Osteocyte (in vitro differentiated cells): ENCODE data around the gene TTR. TPM values are rescaled to one million over a fixed set of nuclear protein-coding genes. Genes with fewer than 3 reads are reported as not detected.

Experiments
- DNase-seq: peaks from one replicate; pipeline ENCODE4 v3.0.0; 2021; ENCODE audit warnings: mixed read lengths; ENCODE audit not compliant: unreplicated experiment; ENCODE audit errors: extremely low spot score
- H3K27ac Mint-ChIP-seq: one replicate; pipeline ENCODE4 v1.8.0; 2021; ENCODE audit warnings: mild to moderate bottlenecking, mixed read lengths; ENCODE audit not compliant: unreplicated experiment
- H3K27me3 Mint-ChIP-seq: one replicate; pipeline ENCODE4 v1.8.0; 2021; ENCODE audit warnings: mixed read lengths; ENCODE audit not compliant: unreplicated experiment
- H3K36me3 Mint-ChIP-seq: one replicate; pipeline ENCODE4 v1.8.0; 2021; ENCODE audit warnings: mixed read lengths; ENCODE audit not compliant: unreplicated experiment
- H3K4me1 Mint-ChIP-seq: one replicate; pipeline ENCODE4 v1.8.0; 2021; ENCODE audit warnings: mixed read lengths; ENCODE audit not compliant: unreplicated experiment
- H3K4me3 Mint-ChIP-seq: one replicate; pipeline ENCODE4 v1.8.0; 2021; ENCODE audit warnings: mild to moderate bottlenecking, moderate library complexity, mixed read lengths; ENCODE audit not compliant: unreplicated experiment
- H3K9me3 Mint-ChIP-seq: one replicate; pipeline ENCODE4 v1.8.0; 2021; ENCODE audit warnings: mixed read lengths; ENCODE audit not compliant: unreplicated experiment
- CTCF ChIP-seq: fragments of 200-600 bp; sonication (generic); IDR thresholded peaks from 2 replicates; pipeline ENCODE4 v1.5.0; 2021; ENCODE audit warnings: antibody characterized with exemption, mild to moderate bottlenecking, moderate library complexity
- total RNA-seq: library from RNA; stranded (reverse); gene quantifications from 2 replicates; pipeline ENCODE4 v1.2.1, GENCODE V29; 2021

Gene TTR
- total RNA-seq, 1 donor from 2014 or later, result 14.8 TPM

- no peak for DNase-seq
- H3K27ac Mint-ChIP-seq, result no peak overlapping the region
- H3K4me3 Mint-ChIP-seq, result no peak overlapping the region
- no peak for TF ChIP-seq CTCF
- peaks cover 9% of the 10 kb centered on the region for H3K4me1 Mint-ChIP-seq
- H3K9me3 Mint-ChIP-seq, result no peaks in the 10 kb centered on the region
- no peaks in the 10 kb centered on the region for H3K36me3 Mint-ChIP-seq
- no peaks in the 10 kb centered on the region for H3K27me3 Mint-ChIP-seq
Measured at GRCh38 chr18:31585991-31586390, 5.7 kb upstream of the TTR start.

DNA sequence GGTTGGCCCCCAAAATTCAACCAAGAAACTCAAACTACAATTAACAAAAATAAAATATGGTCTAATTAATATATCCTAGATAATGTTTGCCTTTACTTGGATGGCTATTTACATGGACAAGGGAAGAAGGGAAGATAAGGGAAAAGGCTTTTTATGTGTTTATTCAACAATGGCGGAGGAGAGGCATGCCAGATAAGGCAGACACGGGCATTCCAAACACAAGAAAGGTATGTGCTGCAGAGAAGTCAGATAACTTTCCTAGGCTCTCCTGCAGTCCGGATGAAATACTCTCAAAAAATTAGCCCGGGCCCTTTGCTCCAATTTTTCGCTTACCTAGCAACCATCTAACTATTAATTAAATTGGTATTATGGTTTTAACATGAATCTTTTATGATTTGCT lies 5.1 kb upstream of the TTR start:
- Mint-ChIP-seq H3K9me3 (no peaks in the 10 kb centered on the region), H3K27ac (no peak overlapping the region), H3K27me3 (no peaks in the 10 kb centered on the region), H3K36me3 (no peaks in the 10 kb centered on the region), H3K4me3 (no peak overlapping the region), H3K4me1 (peaks cover 14% of the 10 kb centered on the region)
- no peak for TF ChIP-seq CTCF
- DNase-seq, result no peak

- no peak for DNase-seq
- Mint-ChIP-seq H3K4me1 (peaks cover 12% of the 10 kb centered on the region), H3K27me3 (no peaks in the 10 kb centered on the region), H3K9me3 (no peaks in the 10 kb centered on the region), H3K27ac (no peak overlapping the region), H3K4me3 (no peak overlapping the region), H3K36me3 (no peaks in the 10 kb centered on the region)
- no peak for TF ChIP-seq CTCF
Measured at GRCh38 chr18:31587529-31587928, 4.1 kb upstream of the TTR start.

GRCh38 chr18:31590570-31590969 lies 1.1 kb upstream of the TTR start:
- no peak for TF ChIP-seq CTCF
- Mint-ChIP-seq H3K36me3 (no peaks in the 10 kb centered on the region), H3K9me3 (peaks cover 11% of the 10 kb centered on the region), H3K4me3 (no peak overlapping the region), H3K27me3 (no peaks in the 10 kb centered on the region), H3K27ac (no peak overlapping the region), H3K4me1 (peaks cover 12% of the 10 kb centered on the region)
- DNase-seq, result no peak

DNA sequence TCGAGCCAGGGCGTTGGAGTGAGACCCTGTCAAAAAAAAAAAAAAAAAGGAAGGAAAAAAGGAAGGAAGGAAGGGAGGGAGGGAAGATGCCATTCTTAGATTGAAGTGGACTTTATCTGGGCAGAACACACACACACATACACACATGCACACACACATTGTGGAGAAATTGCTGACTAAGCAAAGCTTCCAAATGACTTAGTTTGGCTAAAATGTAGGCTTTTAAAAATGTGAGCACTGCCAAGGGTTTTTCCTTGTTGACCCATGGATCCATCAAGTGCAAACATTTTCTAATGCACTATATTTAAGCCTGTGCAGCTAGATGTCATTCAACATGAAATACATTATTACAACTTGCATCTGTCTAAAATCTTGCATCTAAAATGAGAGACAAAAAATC lies 564 bp upstream of the TTR start:
- H3K27ac Mint-ChIP-seq, result no peak overlapping the region
- no peak for TF ChIP-seq CTCF
- H3K27me3 Mint-ChIP-seq, result no peaks in the 10 kb centered on the region
- no peaks in the 10 kb centered on the region for H3K36me3 Mint-ChIP-seq
- peaks cover 11% of the 10 kb centered on the region for H3K9me3 Mint-ChIP-seq
- peaks cover 15% of the 10 kb centered on the region for H3K4me1 Mint-ChIP-seq
- no peak overlapping the region for H3K4me3 Mint-ChIP-seq
- DNase-seq, result no peak
